Bronchial epithelial cell (primary cell): ENCODE measurements around the gene VKORC1L1. TPM values are rescaled to one million over a fixed set of nuclear protein-coding genes. Genes with fewer than 3 reads are reported as not detected.
"Not testable (repeated sequence)": the region's sequence is repeated elsewhere in the genome, so short reads cannot be mapped to it uniquely, and the experiment has no call there.

ENCODE experiments used
- DNase-seq: peaks from one replicate; pipeline ENCODE4 v3.0.0-alpha.2; 2010; ENCODE audit warnings: low read depth
- FAIRE-seq: peaks from 2 replicates; lab custom pipeline; 2011; peaks lifted over from hg19 to GRCh38; lab: Jason Lieb, UNC
- H3K27me3 ChIP-seq: 2 replicates; pipeline ENCODE4 v1.5.1; 2011; ENCODE audit warnings: low read length; ENCODE audit not compliant: control insufficient read depth, insufficient read depth
- H3K36me3 ChIP-seq: 2 replicates; pipeline ENCODE4 v1.5.1; 2011; ENCODE audit warnings: low read length; ENCODE audit not compliant: control insufficient read depth, insufficient read depth
- H3K4me3 ChIP-seq: 2 replicates; pipeline ENCODE4 v1.5.1; 2011; ENCODE audit warnings: mild to moderate bottlenecking, low read depth, low read length, control low read depth
- total RNA-seq: library from RNA; depleted of rRNA; stranded (reverse); fragments of >200 nt; gene quantifications from 2 replicates; pipeline ENCODE4 v1.2.1, GENCODE V29; 2014
- TF ChIP-seq, protein P1 (sequence below): IDR thresholded peaks from 2 replicates; pipeline ENCODE4 v1.5.1; 2011; ENCODE audit warnings: mild to moderate bottlenecking, moderate library complexity, low read length, control low read depth, inconsistent platforms; ENCODE audit not compliant: insufficient read depth, severe bottlenecking

The VKORC1L1 gene
- total RNA-seq, 1 donor from 2014 or later: 11.6 TPM

DNA sequence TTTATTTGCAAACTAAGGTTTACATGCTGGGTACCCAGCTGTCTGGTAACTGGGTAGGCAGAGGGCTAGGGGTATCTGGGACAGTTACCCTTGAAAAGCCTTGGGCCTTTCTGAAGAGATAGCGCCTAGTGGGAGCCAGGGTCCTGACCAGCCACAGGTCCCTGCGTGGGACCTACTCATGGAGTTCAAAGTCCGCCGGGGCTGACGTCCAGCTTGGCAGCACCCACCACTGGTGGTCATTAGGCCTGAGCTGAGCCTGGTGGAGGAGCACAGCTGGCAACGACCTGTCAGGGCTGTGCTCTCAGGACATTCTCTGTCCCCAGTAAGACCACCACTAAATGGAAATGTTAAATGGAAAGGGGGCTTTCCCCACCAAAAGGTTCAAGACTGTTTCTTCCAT lies 89.2 kb downstream of the VKORC1L1 start:
- FAIRE-seq: no peak
- Histone ChIP-seq H3K36me3 (peaks cover 5% of the 10 kb centered on the region), H3K27me3 (no peaks in the 10 kb centered on the region), H3K4me3 (no peak overlapping the region)
- TF ChIP-seq, protein P1, sequence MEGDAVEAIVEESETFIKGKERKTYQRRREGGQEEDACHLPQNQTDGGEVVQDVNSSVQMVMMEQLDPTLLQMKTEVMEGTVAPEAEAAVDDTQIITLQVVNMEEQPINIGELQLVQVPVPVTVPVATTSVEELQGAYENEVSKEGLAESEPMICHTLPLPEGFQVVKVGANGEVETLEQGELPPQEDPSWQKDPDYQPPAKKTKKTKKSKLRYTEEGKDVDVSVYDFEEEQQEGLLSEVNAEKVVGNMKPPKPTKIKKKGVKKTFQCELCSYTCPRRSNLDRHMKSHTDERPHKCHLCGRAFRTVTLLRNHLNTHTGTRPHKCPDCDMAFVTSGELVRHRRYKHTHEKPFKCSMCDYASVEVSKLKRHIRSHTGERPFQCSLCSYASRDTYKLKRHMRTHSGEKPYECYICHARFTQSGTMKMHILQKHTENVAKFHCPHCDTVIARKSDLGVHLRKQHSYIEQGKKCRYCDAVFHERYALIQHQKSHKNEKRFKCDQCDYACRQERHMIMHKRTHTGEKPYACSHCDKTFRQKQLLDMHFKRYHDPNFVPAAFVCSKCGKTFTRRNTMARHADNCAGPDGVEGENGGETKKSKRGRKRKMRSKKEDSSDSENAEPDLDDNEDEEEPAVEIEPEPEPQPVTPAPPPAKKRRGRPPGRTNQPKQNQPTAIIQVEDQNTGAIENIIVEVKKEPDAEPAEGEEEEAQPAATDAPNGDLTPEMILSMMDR: no peak
- DNase-seq: no peak

DNA sequence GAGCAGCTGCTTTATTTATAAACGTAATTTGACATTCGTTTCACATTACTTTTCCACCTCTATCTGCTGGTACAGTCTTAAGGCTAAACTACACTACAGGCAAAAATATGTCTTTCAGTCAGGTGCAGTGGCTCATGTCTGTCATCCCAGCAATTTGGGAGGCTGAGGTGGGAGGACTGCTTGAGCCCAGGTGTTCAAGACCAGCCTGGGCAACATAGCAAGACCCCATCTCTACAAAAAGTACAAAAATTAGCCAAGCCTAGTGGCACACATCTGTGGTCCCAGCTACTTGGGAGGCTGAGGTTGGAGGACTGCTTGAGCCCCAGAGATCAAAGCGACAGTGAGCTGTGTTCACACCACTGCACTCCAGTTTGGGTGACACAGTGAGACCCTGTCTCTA lies 91.8 kb downstream of the VKORC1L1 start:
- H3K36me3 ChIP-seq, FAIRE-seq, H3K4me3 ChIP-seq, H3K27me3 ChIP-seq, DNase-seq: not testable (repeated sequence)

DNA sequence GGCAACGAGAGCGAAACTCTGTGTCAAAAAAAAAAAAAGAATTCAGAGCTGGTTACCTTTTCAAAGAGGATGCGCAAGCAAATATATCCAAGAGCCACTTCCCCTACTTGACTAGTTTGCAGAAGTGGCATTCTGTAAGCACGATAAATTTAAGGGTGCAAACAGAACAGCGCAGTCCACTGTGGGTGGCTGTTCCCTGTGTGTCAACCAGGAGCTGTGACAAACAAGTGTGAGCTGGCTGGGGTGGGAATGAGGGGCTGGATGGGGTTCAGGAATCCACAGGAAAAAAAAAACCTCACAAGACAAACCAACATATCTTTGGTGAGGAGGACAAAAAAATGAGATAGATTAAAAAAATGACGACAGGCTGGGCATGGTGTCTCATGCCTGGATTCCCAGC lies 93.3 kb downstream of the VKORC1L1 start:
- no peaks in the 10 kb centered on the region for H3K27me3 ChIP-seq
- H3K4me3 ChIP-seq: no peak overlapping the region
- DNase-seq (no peak), FAIRE-seq (no peak)
- peaks cover 6% of the 10 kb centered on the region for H3K36me3 ChIP-seq
- TF ChIP-seq, protein P1: no peak

DNA sequence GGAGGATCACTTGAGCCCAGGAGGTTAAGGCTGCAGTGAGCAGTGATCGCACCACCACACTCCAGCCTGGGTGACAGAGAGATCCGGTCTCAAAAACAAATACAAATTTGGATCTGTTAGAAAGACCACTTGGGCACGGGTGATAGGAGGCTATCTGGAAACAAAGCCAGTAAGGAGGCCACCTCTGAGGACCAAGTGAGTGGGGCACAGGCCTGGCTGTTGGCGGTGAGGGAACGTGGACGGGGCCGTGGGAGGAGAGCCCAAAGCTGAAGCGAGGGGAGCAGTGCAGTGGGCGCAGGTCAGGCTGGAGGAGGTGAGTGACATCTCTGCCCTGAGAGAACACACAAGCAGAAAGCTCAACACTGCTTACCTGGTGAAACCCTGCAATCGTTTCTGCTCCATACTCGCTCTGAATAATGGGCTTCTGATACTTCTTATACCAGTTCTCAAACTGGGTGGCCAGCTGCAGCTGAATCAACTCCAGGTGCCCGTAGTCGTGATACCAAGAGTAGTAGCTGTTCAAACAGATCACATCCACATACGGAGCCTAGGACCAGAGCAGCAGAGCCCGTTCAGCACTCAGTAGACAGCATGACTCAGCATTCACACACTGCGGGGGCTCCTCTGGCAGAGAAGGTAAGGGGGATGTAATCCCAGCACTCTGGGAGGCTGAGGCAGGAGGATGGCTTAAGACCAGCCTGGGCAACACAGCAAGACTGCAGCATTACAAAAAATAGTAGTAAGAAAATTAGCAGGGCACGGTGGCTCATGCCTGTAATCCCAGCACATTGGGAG lies 94.7 kb downstream of the VKORC1L1 start:
- DNase-seq (no peak), FAIRE-seq (no peak)
- Histone ChIP-seq H3K27me3 (no peaks in the 10 kb centered on the region), H3K4me3 (no peak overlapping the region), H3K36me3 (peaks cover 6% of the 10 kb centered on the region)
- TF ChIP-seq, protein P1: no peak

DNA sequence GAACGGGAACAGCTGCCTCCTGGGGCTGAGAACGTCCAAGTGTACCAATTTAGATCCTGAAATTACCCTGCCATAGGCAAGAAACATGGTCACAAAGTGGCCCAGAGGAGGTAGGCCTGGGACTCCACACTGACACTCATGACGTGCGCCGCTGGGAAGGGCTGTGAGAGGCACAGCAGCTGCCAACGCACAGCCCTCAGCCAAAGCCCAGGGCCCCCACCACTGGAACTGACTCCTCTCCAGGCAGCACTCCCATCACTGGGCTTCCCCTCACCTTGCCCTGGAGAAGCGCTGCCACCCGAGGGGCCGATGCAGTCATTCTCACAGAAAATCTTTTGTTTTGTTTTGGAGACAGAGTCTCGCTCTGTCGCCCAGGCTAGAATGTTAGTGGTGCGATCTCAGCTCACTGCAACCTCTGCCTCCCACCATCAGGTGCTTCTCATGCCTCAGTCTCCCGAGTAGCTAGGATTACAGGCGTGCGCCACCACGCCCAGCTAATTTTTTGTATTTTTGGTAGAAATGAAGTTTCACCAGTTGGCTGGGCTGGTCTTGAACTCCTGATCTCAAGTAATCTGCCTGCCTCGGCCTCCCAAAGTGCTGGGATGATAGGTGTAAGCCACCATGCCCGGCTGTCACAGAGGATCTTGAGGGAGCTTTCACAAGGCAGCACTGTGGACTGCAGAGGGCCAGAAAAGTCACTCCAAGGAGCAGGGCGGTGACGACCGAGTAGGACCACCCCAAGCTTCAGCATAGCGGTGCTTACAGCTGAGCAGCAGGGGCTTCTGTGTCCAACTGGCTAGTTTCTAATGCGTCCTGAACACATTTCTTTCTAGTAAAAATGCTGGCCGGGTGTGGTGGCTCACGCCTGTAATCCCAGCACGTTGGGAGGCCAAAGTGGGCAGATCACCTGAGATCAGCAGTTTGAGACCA lies 95.6 kb downstream of the VKORC1L1 start:
- TF ChIP-seq, protein P1: no peak
- DNase-seq: no peak
- FAIRE-seq: no peak
- peaks cover 9% of the 10 kb centered on the region for H3K36me3 ChIP-seq
- no peaks in the 10 kb centered on the region for H3K27me3 ChIP-seq
- H3K4me3 ChIP-seq: no peak overlapping the region

DNA sequence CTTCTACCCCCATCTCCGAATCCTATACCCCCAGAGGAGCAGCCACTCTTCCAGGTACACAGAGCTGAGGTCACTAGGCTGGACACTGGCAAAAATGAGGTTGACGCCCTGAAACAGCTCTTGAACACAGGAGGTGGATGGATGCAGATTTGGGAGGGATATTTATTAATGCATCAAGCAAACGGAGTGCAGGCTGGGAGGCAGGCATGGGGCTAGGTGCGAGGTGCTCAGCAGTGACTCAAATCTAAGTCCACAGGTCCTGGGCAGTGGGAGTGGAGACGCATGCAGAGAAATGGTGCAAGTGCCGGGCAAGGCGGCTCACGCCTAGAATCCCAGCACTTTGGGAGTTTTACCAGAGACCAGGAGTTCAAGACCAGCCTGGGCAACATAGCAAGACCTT lies 98.1 kb downstream of the VKORC1L1 start:
- DNase-seq (no peak), FAIRE-seq (no peak)
- TF ChIP-seq, protein P1: no peak
- Histone ChIP-seq H3K36me3 (peaks cover 14% of the 10 kb centered on the region), H3K4me3 (no peak overlapping the region), H3K27me3 (no peaks in the 10 kb centered on the region)
